Chondrocyte (in vitro differentiated cells): ENCODE measurements around the gene CELA2B. TPM values are rescaled to one million over a fixed set of nuclear protein-coding genes. Genes with fewer than 3 reads are reported as not detected.
A peak's percentile ranks its signal among the peaks of the same experiment; 100 is the strongest.

Experiments used
- DNase-seq: peaks from one replicate; pipeline ENCODE4 v3.0.0; 2021; ENCODE audit warnings: mixed read lengths, low spot score
- H3K27ac Mint-ChIP-seq: one replicate; pipeline ENCODE4 v1.8.0; 2021; ENCODE audit warnings: mild to moderate bottlenecking, moderate library complexity, mixed read lengths; ENCODE audit not compliant: unreplicated experiment
- H3K27me3 Mint-ChIP-seq: 2 replicates; pipeline ENCODE4 v1.8.0; 2021; ENCODE audit warnings: low read depth, mixed read lengths
- H3K36me3 Mint-ChIP-seq: 2 replicates; pipeline ENCODE4 v1.8.0; 2021; ENCODE audit warnings: low read depth, mixed read lengths
- H3K4me1 Mint-ChIP-seq: 2 replicates; pipeline ENCODE4 v1.8.0; 2021; ENCODE audit warnings: low read depth, mild to moderate bottlenecking, mixed read lengths
- H3K4me3 Mint-ChIP-seq: one replicate; pipeline ENCODE4 v1.8.0; 2021; ENCODE audit warnings: mild to moderate bottlenecking, moderate library complexity, mixed read lengths; ENCODE audit not compliant: unreplicated experiment
- H3K9me3 Mint-ChIP-seq: 2 replicates; pipeline ENCODE4 v1.8.0; 2021; ENCODE audit warnings: low read depth, mixed read lengths
- CTCF ChIP-seq: fragments of 200-600 bp; sonication (generic); IDR thresholded peaks from 2 replicates; pipeline ENCODE4 v1.5.0; 2021; ENCODE audit warnings: antibody characterized with exemption, mild to moderate bottlenecking, moderate library complexity
- total RNA-seq: library from RNA; stranded (reverse); gene quantifications from 3 replicates; pipeline ENCODE4 v1.2.1, GENCODE V29; 2021

The CELA2B gene
- total RNA-seq, 1 donor from 2014 or later, result not detected

GRCh38 chr1:15492596-15492995 is 16.7 kb downstream of the CELA2B start:
- no peak overlapping the region for H3K4me3 Mint-ChIP-seq
- H3K27ac Mint-ChIP-seq, result no peak overlapping the region
- TF ChIP-seq CTCF, result no peak
- no peaks in the 10 kb centered on the region for H3K4me1 Mint-ChIP-seq
- DNase-seq, result no peak
- H3K36me3 Mint-ChIP-seq, result peaks cover 25% of the 10 kb centered on the region
- peaks cover 6% of the 10 kb centered on the region for H3K9me3 Mint-ChIP-seq
- no peaks in the 10 kb centered on the region for H3K27me3 Mint-ChIP-seq

- Mint-ChIP-seq H3K4me3 (no peak overlapping the region), H3K27me3 (no peaks in the 10 kb centered on the region), H3K4me1 (no peaks in the 10 kb centered on the region), H3K36me3 (peaks cover 28% of the 10 kb centered on the region), H3K9me3 (peaks cover 9% of the 10 kb centered on the region), H3K27ac (no peak overlapping the region)
- DNase-seq, result no peak
- TF ChIP-seq CTCF, result no peak
Measured at GRCh38 chr1:15493869-15494390, 18.0 kb downstream of the CELA2B start.

- H3K9me3 Mint-ChIP-seq, result peaks cover 4% of the 10 kb centered on the region
- H3K36me3 Mint-ChIP-seq, result peaks cover 10% of the 10 kb centered on the region
- no peaks in the 10 kb centered on the region for H3K27me3 Mint-ChIP-seq
- H3K27ac Mint-ChIP-seq, result no peak overlapping the region
- no peak for TF ChIP-seq CTCF
- no peaks in the 10 kb centered on the region for H3K4me1 Mint-ChIP-seq
- no peak for DNase-seq
- no peak overlapping the region for H3K4me3 Mint-ChIP-seq
Measured at GRCh38 chr1:15500184-15501178, 24.6 kb downstream of the CELA2B start.

GRCh38 chr1:15501208-15502032 is 25.5 kb downstream of the CELA2B start:
- no peaks in the 10 kb centered on the region for H3K27me3 Mint-ChIP-seq
- H3K4me1 Mint-ChIP-seq, result no peaks in the 10 kb centered on the region
- H3K4me3 Mint-ChIP-seq, result no peak overlapping the region
- peak; percentile 84 for TF ChIP-seq CTCF
- H3K36me3 Mint-ChIP-seq, result peaks cover 5% of the 10 kb centered on the region
- DNase-seq, result no peak
- no peak overlapping the region for H3K27ac Mint-ChIP-seq
- peaks cover 4% of the 10 kb centered on the region for H3K9me3 Mint-ChIP-seq

- Mint-ChIP-seq H3K27ac (no peak overlapping the region), H3K4me3 (no peak overlapping the region), H3K9me3 (no peaks in the 10 kb centered on the region), H3K4me1 (no peaks in the 10 kb centered on the region), H3K27me3 (no peaks in the 10 kb centered on the region), H3K36me3 (peaks cover 1% of the 10 kb centered on the region)
- DNase-seq, result no peak
- TF ChIP-seq CTCF, result no peak
Measured at GRCh38 chr1:15504436-15504835, 28.5 kb downstream of the CELA2B start.
